ENCODE measurements around the gene FBRSL1. TPM values are rescaled to one million over a fixed set of nuclear protein-coding genes. Genes with fewer than 3 reads are reported as not detected.
A peak's percentile ranks its signal among the peaks of the same experiment; 100 is the strongest.

FBRSL1 gene
- total RNA-seq, 1 experiment from 2014 or later = 45.3 TPM

DNA sequence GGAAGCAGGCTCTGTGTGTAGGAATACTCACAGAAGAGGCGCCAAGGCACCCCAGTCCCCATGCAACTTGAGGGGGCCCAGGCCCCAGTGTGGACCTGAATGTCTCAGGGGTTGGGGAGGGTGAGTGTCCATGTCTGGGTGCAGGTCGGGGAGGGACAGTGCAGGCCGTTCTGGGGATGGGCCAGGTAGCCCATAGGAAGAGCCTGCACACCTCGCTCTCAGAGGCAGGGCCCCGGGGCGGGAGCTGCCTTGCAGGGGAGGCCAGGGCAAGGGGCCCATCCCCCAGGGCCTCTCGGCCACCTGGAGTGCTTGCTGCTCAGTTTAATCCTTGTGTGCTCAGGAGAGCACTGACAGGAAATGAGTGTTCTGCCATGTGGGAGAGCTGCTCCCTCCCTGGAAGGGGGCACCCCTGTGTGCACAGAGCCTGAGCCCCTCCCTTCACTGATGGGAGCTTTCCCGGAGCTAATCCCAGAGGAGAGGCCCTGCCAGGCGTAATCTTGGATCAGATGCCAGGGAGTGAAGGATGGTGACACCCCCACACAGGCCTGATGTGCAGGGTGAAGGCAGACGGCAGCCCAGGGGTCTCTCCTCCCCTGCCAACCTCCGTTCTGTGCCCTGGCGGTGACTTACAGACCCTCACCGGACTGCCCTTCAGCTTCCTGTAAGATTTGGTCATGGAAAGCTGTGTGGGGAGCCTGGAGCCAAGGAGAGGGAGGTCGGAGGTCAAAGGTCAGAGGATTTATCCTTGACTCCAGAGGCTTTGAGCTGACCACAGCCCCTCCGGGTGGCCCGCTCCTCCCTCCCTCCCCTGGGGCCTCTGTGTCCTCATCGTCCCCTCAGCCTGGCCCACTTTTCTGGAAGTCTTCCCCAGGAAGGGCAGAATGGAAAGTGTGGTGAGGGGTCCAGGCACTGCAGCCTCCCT lies 24.4 kb upstream of the FBRSL1 start:
- ATAC-seq = peak; percentile 20; the same call in 1 of the 2 replicates
- POLR2A ChIA-PET (ENCODE audit: unreplicated experiment) = no interaction called here

DNA sequence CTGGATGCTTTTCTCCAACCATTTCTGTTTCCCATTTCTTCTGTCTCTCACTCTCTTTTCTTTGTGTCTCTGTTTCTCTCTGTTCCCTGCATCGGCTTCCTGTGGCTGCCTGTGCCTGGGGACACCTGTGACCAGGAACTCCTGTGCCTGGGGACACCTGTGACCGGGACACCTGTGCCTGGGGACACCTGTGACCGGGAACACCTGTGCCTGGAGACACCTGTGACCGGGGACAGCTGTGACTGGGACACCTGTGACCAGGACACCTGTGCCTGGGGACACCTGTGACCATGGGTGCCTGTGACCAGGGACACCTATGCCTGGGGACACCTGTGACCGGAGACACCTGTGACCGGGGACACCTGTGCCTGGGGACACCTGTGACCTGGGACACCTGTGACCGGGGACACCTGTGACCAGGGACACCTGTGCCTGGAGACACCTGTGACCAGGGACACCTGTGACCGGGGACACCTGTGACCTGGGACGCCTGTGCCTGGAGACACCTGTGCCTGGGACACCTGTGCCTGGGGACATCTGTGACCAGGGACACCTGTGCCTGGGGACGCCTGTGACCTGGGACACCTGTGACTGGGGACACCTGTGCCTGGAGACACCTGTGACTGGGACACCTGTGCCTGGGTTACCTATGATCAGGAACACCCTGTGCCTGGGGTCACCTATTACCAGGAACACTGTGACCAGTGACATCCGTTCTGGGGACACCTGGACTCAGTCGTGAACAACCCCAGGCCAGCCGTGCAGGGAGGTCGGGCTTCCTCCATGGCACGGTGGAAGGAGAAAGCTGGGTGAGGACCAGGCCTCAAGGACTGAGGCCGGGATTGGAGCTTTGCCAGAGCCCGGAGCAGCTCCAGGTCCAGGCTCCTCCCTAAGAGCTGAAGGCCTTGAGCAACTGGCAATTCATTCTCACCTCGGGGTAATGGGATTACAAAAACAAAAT lies 23.4 kb upstream of the FBRSL1 start:
- H3K27me3 ChIP-seq (ENCODE audit: low read length) = no peaks in the 10 kb centered on the region

More for the DNA sequence above, 24.4 kb upstream of the FBRSL1 start:
- DNase-seq = no peak
- Histone ChIP-seq H3K36me3 (ENCODE audit: low read depth, low read length) (no peaks in the 10 kb centered on the region), H3K27me3 (ENCODE audit: low read length) (no peaks in the 10 kb centered on the region), H4K20me1 (ENCODE audit: low read length) (no peaks in the 10 kb centered on the region), H3K4me3 (ENCODE audit: low read length) (no peak overlapping the region), H3F3A (ENCODE audit: low read length, unreplicated experiment) (no peaks in the 10 kb centered on the region), H3K79me2 (ENCODE audit: low read length) (no peaks in the 10 kb centered on the region), H3K9me2 (replicated peaks; ENCODE audit: low read length) (no peaks in the 10 kb centered on the region), H2AFZ (ENCODE audit: low read length) (no peak overlapping the region), H3K9ac (ENCODE audit: low read length) (no peak overlapping the region), H3K4me1 (ENCODE audit: insufficient read depth, low read length) (no peaks in the 10 kb centered on the region), H3K9me3 (ENCODE audit: low read length) (no peaks in the 10 kb centered on the region), H3K4me2 (ENCODE audit: low read length) (no peak overlapping the region), H3K27ac (ENCODE audit: low read length) (no peak overlapping the region)
- intact Hi-C loops (cut with micrococcal nuclease) = no loop called here
- CTCF ChIA-PET = no interaction called here
- no TSS peak for BruUV-seq (replicated peaks)
- TF ChIP-seq EZH2phosphoT487 (IDR thresholded peaks at IDR 0.05; ENCODE audit: borderline replicate concordance, low read length) (no peak), EZH2 (IDR thresholded peaks at IDR 0.05; ENCODE audit: low read length, unreplicated experiment) (no peak)
- TF ChIP-seq, protein P1, sequence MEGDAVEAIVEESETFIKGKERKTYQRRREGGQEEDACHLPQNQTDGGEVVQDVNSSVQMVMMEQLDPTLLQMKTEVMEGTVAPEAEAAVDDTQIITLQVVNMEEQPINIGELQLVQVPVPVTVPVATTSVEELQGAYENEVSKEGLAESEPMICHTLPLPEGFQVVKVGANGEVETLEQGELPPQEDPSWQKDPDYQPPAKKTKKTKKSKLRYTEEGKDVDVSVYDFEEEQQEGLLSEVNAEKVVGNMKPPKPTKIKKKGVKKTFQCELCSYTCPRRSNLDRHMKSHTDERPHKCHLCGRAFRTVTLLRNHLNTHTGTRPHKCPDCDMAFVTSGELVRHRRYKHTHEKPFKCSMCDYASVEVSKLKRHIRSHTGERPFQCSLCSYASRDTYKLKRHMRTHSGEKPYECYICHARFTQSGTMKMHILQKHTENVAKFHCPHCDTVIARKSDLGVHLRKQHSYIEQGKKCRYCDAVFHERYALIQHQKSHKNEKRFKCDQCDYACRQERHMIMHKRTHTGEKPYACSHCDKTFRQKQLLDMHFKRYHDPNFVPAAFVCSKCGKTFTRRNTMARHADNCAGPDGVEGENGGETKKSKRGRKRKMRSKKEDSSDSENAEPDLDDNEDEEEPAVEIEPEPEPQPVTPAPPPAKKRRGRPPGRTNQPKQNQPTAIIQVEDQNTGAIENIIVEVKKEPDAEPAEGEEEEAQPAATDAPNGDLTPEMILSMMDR (conservative IDR thresholded peaks at IDR 0.05; ENCODE audit: low read depth, low read length) = no peak

More for the DNA sequence above, 23.4 kb upstream of the FBRSL1 start:
- Histone ChIP-seq H3K9me2 (replicated peaks; ENCODE audit: low read length) (no peaks in the 10 kb centered on the region), H3K4me2 (ENCODE audit: low read length) (no peak overlapping the region), H3F3A (ENCODE audit: low read length, unreplicated experiment) (no peaks in the 10 kb centered on the region), H4K20me1 (ENCODE audit: low read length) (no peaks in the 10 kb centered on the region), H3K27ac (ENCODE audit: low read length) (no peak overlapping the region), H3K4me3 (ENCODE audit: low read length) (no peak overlapping the region), H3K36me3 (ENCODE audit: low read depth, low read length) (no peaks in the 10 kb centered on the region), H3K79me2 (ENCODE audit: low read length) (no peaks in the 10 kb centered on the region), H3K9me3 (ENCODE audit: low read length) (no peaks in the 10 kb centered on the region), H3K4me1 (ENCODE audit: insufficient read depth, low read length) (no peaks in the 10 kb centered on the region), H3K9ac (ENCODE audit: low read length) (no peak overlapping the region), H2AFZ (ENCODE audit: low read length) (no peak overlapping the region)
- POLR2A ChIA-PET (ENCODE audit: unreplicated experiment) = no interaction called here
- intact Hi-C loops (cut with micrococcal nuclease) = no loop called here
- no peak for ATAC-seq
- CTCF ChIA-PET = no interaction called here
- TF ChIP-seq, protein P1 (conservative IDR thresholded peaks at IDR 0.05; ENCODE audit: low read depth, low read length) = no peak
- TF ChIP-seq EZH2phosphoT487 (IDR thresholded peaks at IDR 0.05; ENCODE audit: borderline replicate concordance, low read length) (no peak), EZH2 (IDR thresholded peaks at IDR 0.05; ENCODE audit: low read length, unreplicated experiment) (no peak)
- BruUV-seq (replicated peaks) = no TSS peak
- DNase-seq = no peak

Data from PC-3 (cell line).